Fibroblast of the aortic adventitia (primary cell): Measurements from ENCODE around the gene UBAP2. TPM values are rescaled to one million over a fixed set of nuclear protein-coding genes. Genes with fewer than 3 reads are reported as not detected.
"Not testable (repeated sequence)": the region's sequence is repeated elsewhere in the genome, so short reads cannot be mapped to it uniquely, and the experiment has no call there.

Source experiments
- DNase-seq: peaks from one replicate; pipeline ENCODE4 v3.0.0-alpha.2; 2010; ENCODE audit warnings: low read depth
- H3K4me3 ChIP-seq: 2 replicates; pipeline ENCODE4 v1.5.1; 2011; ENCODE audit warnings: low read depth, mild to moderate bottlenecking, control low read depth, low read length, moderate library complexity
- CTCF ChIP-seq: IDR thresholded peaks from 2 replicates; pipeline ENCODE4 v1.5.1; 2011; ENCODE audit warnings: mild to moderate bottlenecking, low read length, control low read depth, inconsistent platforms; ENCODE audit not compliant: insufficient read depth
- total RNA-seq: library from RNA; depleted of rRNA; stranded (reverse); fragments of >200 nt; gene quantifications from 2 replicates; pipeline ENCODE4 v1.2.3, GENCODE V29; 2012; ENCODE audit warnings: low replicate concordance

UBAP2 gene
- total RNA-seq, 1 donor, result 25.6 TPM

GRCh38 chr9:33988219-33988890 lies 60.3 kb downstream of the UBAP2 start:
- no peak overlapping the region for H3K4me3 ChIP-seq
- DNase-seq, result no peak
- no peak for TF ChIP-seq CTCF

- H3K4me3 ChIP-seq, result no peak overlapping the region
- DNase-seq, result no peak
- no peak for TF ChIP-seq CTCF
These were observed 72.3 kb downstream of the UBAP2 start for GRCh38 chr9:33976414-33976813.

- no peak for DNase-seq
- TF ChIP-seq CTCF, result no peak
- no peak overlapping the region for H3K4me3 ChIP-seq
These were observed 76.0 kb downstream of the UBAP2 start for GRCh38 chr9:33972698-33973097.

DNA sequence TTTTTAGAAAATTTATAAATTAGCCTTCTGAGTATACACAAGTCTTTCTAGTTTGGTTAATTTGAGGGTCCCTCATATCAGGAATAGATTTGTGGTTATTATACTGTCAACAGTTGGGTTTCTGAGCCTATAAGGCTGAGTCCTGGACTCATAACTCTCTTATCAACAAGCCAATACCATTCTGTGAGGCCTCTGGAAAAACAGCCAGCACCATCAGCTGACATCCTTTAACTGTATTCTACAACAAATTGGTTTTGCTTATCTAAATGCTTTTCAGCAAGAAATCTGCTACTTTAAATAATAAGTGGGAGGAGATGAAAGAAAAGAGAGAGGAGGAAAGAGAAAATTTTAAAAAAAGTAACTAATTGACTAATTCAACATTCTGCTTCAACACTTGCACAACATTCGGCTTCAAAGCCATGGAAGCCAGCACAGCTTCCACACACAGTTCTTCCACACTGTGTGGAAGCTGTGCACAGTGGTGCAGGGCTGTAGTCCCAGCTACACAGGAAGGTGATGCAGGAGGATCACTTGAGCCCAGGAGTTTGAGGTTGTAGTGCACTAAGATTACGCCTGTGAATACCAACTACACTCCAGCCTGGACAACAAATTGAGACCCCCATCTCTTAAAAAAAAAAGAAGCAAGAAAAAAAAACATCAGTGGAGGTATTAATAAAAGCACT lies 84.5 kb downstream of the UBAP2 start:
- no peak overlapping the region for H3K4me3 ChIP-seq
- DNase-seq, result no peak
- no peak for TF ChIP-seq CTCF

DNA sequence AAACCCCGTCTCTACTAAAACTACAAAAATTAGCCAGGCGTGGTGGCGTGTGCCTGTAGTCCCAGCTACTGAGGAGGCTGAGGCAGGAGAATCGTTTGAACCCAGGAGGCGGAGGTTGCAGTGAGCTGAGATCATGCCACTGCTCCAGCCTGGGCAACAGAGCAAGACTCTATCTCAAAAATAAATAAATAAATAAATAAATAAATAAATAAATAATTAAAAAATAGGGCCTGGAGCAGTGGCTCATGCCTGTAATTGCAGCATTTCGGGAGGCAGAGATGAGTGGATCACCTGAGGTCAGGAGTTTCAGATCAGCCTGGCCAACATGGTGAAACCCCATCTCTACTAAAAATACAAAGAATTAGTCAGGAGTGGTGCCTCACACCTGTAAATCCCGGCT lies 86.2 kb downstream of the UBAP2 start:
- DNase-seq, H3K4me3 ChIP-seq: not testable (repeated sequence)

DNA sequence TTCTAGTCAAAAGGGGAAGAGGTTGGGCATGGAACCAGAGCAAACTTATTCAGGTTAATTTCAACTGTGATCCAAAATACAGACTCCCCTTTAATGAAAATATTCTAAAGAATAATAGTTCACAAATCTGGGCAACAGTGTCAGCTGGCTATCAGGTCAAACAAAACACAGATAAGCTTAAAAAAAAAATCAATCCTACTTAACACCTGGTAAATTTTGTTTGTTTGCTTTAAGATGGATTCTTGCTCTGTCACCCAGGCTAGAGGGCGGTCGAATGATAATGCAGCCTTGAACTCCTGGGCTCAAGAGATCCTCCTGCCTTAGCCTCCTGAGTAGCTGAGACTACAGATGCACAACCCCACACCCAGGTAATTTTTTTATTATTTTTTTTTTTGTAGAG lies 89.0 kb downstream of the UBAP2 start:
- H3K4me3 ChIP-seq, result no peak overlapping the region
- no peak for DNase-seq
- no peak for TF ChIP-seq CTCF

DNA sequence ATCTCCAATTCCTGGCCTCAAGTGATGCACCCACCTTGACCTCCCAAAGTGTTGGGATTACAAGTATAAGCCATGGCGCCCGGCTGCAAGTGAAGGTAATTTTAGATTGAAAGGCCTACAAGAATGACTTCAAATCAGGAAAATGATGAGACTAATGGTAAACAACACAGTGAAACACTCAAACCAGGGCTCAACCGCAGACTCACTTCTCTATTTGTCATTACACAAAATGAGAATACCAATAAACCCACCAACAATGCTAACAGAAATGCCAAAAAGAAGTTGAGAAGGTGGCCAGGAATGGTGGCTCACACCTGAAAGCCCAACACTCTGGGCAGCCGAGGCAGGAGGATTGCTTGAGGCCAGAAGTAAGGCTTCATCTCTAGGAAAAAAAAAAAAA lies 92.1 kb downstream of the UBAP2 start:
- TF ChIP-seq CTCF, result no peak
- DNase-seq, result no peak
- H3K4me3 ChIP-seq, result no peak overlapping the region
